GM21381 (cell line): ENCODE data around the gene CRISPLD2.

ENCODE experiments used
- ATAC-seq: cut with Tn5 transposase; IDR thresholded peaks from one replicate; pipeline ENCODE4 v1.9.1; 2021; ENCODE audit warnings: mild to moderate bottlenecking, moderate library complexity; ENCODE audit not compliant: unreplicated experiment

CRISPLD2 gene

GRCh38 chr16:84819644-84820304, at the start of gene CRISPLD2:
CRISPLD2 (plus strand) TSS chr16:84819985; CDS start chr16:84838496, 18,511 bp downstream.
- no peak for ATAC-seq

GRCh38 chr16:84773312-84773711, 46.5 kb upstream of the CRISPLD2 start:
- ATAC-seq: no peak

GRCh38 chr16:84774810-84775209, 45.0 kb upstream of the CRISPLD2 start:
- no peak for ATAC-seq

GRCh38 chr16:84775262-84775810, 44.4 kb upstream of the CRISPLD2 start:
- ATAC-seq: no peak

GRCh38 chr16:84777435-84777834, 42.4 kb upstream of the CRISPLD2 start:
- no peak for ATAC-seq

GRCh38 chr16:84778720-84779119, 41.1 kb upstream of the CRISPLD2 start:
- no peak for ATAC-seq

GRCh38 chr16:84780063-84780462, 39.7 kb upstream of the CRISPLD2 start:
- ATAC-seq: no peak

- ATAC-seq: no peak
Measured at GRCh38 chr16:84780544-84781376, 39.0 kb upstream of the CRISPLD2 start.

GRCh38 chr16:84782846-84783245, 36.9 kb upstream of the CRISPLD2 start:
- ATAC-seq: no peak

GRCh38 chr16:84785843-84786581, 33.8 kb upstream of the CRISPLD2 start:
- ATAC-seq: no peak

- no peak for ATAC-seq
Measured at GRCh38 chr16:84786605-84787262, 33.1 kb upstream of the CRISPLD2 start.

GRCh38 chr16:84787263-84787622, 32.5 kb upstream of the CRISPLD2 start:
- no peak for ATAC-seq

GRCh38 chr16:84788920-84789391, 30.8 kb upstream of the CRISPLD2 start:
- no peak for ATAC-seq

GRCh38 chr16:84789431-84789830, 30.4 kb upstream of the CRISPLD2 start:
- ATAC-seq: no peak

- no peak for ATAC-seq
Measured at GRCh38 chr16:84790301-84790700, 29.5 kb upstream of the CRISPLD2 start.

GRCh38 chr16:84791088-84791487, 28.7 kb upstream of the CRISPLD2 start:
- no peak for ATAC-seq

GRCh38 chr16:84791501-84791900, 28.3 kb upstream of the CRISPLD2 start:
- ATAC-seq: no peak

GRCh38 chr16:84794186-84794585, 25.6 kb upstream of the CRISPLD2 start:
- ATAC-seq: no peak

GRCh38 chr16:84794626-84795025, 25.2 kb upstream of the CRISPLD2 start:
- ATAC-seq: no peak

GRCh38 chr16:84795329-84796053, 24.3 kb upstream of the CRISPLD2 start:
- ATAC-seq: no peak
